GM12878 (cell line): ENCODE data around the gene SF3B2. TPM values are rescaled to one million over a fixed set of nuclear protein-coding genes. Genes with fewer than 3 reads are reported as not detected.

ENCODE experiments used
- ATAC-seq: fragments of 200-7000 bp; cut with Tn5 transposase; 3 replicates; pipeline ENCODE4 v1.9.1; 2020; ENCODE audit warnings: mild to moderate bottlenecking, moderate library complexity
- BruUV-seq: library from RNA; stranded (reverse); fragments of 400-500 nt; replicated peaks from 2 replicates; lab custom pipeline; 2021; lab: Mats Ljungman, UMichigan
- CTCF ChIA-PET: fragments of 300-600 bp; sonication (Branson Sonifier 250); formaldehyde crosslinking; extraction: SDS; loops from one replicate; lab custom pipeline; 2021; ENCODE audit warnings: inconsistent platforms; lab: Yijun Ruan, JAX
- POLR2A ChIA-PET: fragments of 350-600 bp; formaldehyde crosslinking; extraction: SDS; loops from one replicate; lab custom pipeline; 2021; ENCODE audit warnings: inconsistent platforms; lab: Charles Lee
- RAD21 ChIA-PET: fragments of 300-600 bp; sonication (Branson Sonifier 250); formaldehyde crosslinking; loops from one replicate; lab custom pipeline; 2023; ENCODE audit warnings: antibody characterized with exemption; ENCODE audit not compliant: unreplicated experiment; lab: Charles Lee
- SMC1A ChIA-PET: fragments of 300-600 bp; sonication (Branson Sonifier 250); formaldehyde crosslinking; loops from one replicate; lab custom pipeline; 2023; ENCODE audit not compliant: unreplicated experiment, uncharacterized antibody; lab: Charles Lee
- DNase-seq: peaks from one replicate; pipeline ENCODE4 v3.0.0-alpha.2; 2011; ENCODE audit warnings: low read depth, low spot score
- FAIRE-seq: peaks from 3 replicates; lab custom pipeline; 2011; peaks lifted over from hg19 to GRCh38; lab: Jason Lieb, UNC
- H2AFZ ChIP-seq: 2 replicates; pipeline ENCODE4 v1.6.0; 2011; ENCODE audit warnings: low read depth, low read length, control low read depth; ENCODE audit not compliant: control insufficient read depth
- H3K27ac ChIP-seq: 2 replicates; pipeline ENCODE4 v1.5.1; 2011; ENCODE audit warnings: control low read depth; ENCODE audit not compliant: control insufficient read depth, insufficient read depth
- H3K27me3 ChIP-seq, 2 experiments: replicated peaks in 1 of 2; 2 replicates each; pipeline versions ENCODE4 v1.6.0 to v1.6.1; 2011; ENCODE audit warnings: low read length in 1 of 2; ENCODE audit not compliant: control insufficient read depth in 2 of 2, insufficient read depth in 2 of 2
- H3K36me3 ChIP-seq, 2 experiments: 2 replicates each; pipeline ENCODE4 v1.5.1; 2011; ENCODE audit warnings: low read length in 1 of 2; ENCODE audit not compliant: control insufficient read depth in 2 of 2, insufficient read depth in 2 of 2
- H3K4me1 ChIP-seq: 2 replicates; pipeline ENCODE4 v1.6.1; 2011; ENCODE audit warnings: mild to moderate bottlenecking, low read length, moderate library complexity, mixed read lengths; ENCODE audit not compliant: control insufficient read depth, insufficient read depth
- H3K4me2 ChIP-seq: 2 replicates; pipeline ENCODE4 v1.6.0; 2011; ENCODE audit warnings: control low read depth; ENCODE audit not compliant: control insufficient read depth, insufficient read depth
- H3K4me3 ChIP-seq: fragments of 200-600 bp; sonication (generic); 2 replicates; pipeline ENCODE4 v1.5.1; 2016
- H3K79me2 ChIP-seq: 2 replicates; pipeline ENCODE4 v1.6.0; 2011; ENCODE audit warnings: low read length; ENCODE audit not compliant: control insufficient read depth, insufficient read depth
- H3K9ac ChIP-seq: 2 replicates; pipeline ENCODE4 v1.8.0; 2011; ENCODE audit warnings: low read length, control low read depth, mixed read lengths; ENCODE audit not compliant: control insufficient read depth, insufficient read depth
- H3K9me3 ChIP-seq: replicated peaks from 3 replicates; pipeline ENCODE4 v1.5.1; 2011; ENCODE audit warnings: mild to moderate bottlenecking, low read length; ENCODE audit not compliant: control insufficient read depth, insufficient read depth
- H4K20me1 ChIP-seq: 2 replicates; pipeline ENCODE4 v1.6.0; 2011; ENCODE audit not compliant: control insufficient read depth, insufficient read depth
- CREB1 ChIP-seq: IDR thresholded peaks from 2 replicates; pipeline ENCODE4 v1.6.1; 2012; ENCODE audit warnings: low read depth, mild to moderate bottlenecking, inconsistent platforms
- EGR1 ChIP-seq, 2 experiments: IDR thresholded peaks; 1 replicate in 1 of 2; 2 replicates in 1 of 2; pipeline ENCODE4 v1.6.1; 2011 to 2012; ENCODE audit warnings: low read depth in 2 of 2, low read length in 2 of 2, borderline replicate concordance in 1 of 2, mild to moderate bottlenecking in 1 of 2, moderate library complexity in 1 of 2
- EZH2 ChIP-seq: IDR thresholded peaks from 2 replicates; pipeline ENCODE4 v1.6.1; 2012; ENCODE audit warnings: low read depth, mild to moderate bottlenecking, control low read depth, inconsistent platforms, low read length, borderline replicate concordance; ENCODE audit not compliant: control insufficient read depth
- IRF5 ChIP-seq: fragments of 450-650 bp; IDR thresholded peaks from 2 replicates; pipeline ENCODE4 v1.6.1; 2017; ENCODE audit warnings: borderline replicate concordance
- KLF5 ChIP-seq: fragments of 450-650 bp; IDR thresholded peaks from 2 replicates; pipeline ENCODE4 v1.6.1; 2014; ENCODE audit warnings: mild to moderate bottlenecking; ENCODE audit not compliant: partially characterized antibody
- NBN ChIP-seq: fragments of 450-650 bp; IDR thresholded peaks from 2 replicates; pipeline ENCODE4 v1.6.1; 2016
- NR2F1 ChIP-seq: fragments of 450-650 bp; conservative IDR thresholded peaks from 2 replicates; pipeline ENCODE4 v1.6.1; 2017; ENCODE audit warnings: mild to moderate bottlenecking
- NRF1 ChIP-seq: conservative IDR thresholded peaks from 2 replicates; pipeline ENCODE4 v1.6.1; 2011; ENCODE audit warnings: mild to moderate bottlenecking, low read depth, low read length, improper control_type of control experiment
- PKNOX1 ChIP-seq: fragments of 450-650 bp; IDR thresholded peaks from 2 replicates; pipeline ENCODE4 v1.6.1; 2016; ENCODE audit warnings: mild to moderate bottlenecking
- RBBP5 ChIP-seq: fragments of 200-600 bp; sonication (generic); conservative IDR thresholded peaks from 2 replicates; pipeline ENCODE4 v1.6.1; 2016
- SMARCA5 ChIP-seq: fragments of 450-650 bp; IDR thresholded peaks from 2 replicates; pipeline ENCODE4 v1.6.1; 2017; ENCODE audit warnings: mild to moderate bottlenecking
- YY1 ChIP-seq: IDR thresholded peaks from 2 replicates; pipeline ENCODE4 v1.6.1; 2011; ENCODE audit warnings: low read depth, mild to moderate bottlenecking, low read length
- WGBS: methylation state at CpG from one replicate; pipeline ENCODE4 v1.1.6; 2016; ENCODE audit warnings: low lambda C conversion rate; ENCODE audit not compliant: insufficient replicate concordance, insufficient coverage; ENCODE audit errors: missing lambda C conversion rate; 5-methylcytosine and 5-hydroxymethylcytosine counted together
- in situ Hi-C: fragments of 300-500 bp; cut with MboI; formaldehyde crosslinking; loops from 9 replicates; pipeline ENCODE4 v1.14.3; 2018; ENCODE audit warnings: mixed read lengths
- intact Hi-C: fragments of 100-400 bp; cut with micrococcal nuclease; formaldehyde crosslinking; loops from one replicate; pipeline ENCODE4 v1.14.2; 2022; ENCODE audit not compliant: unreplicated experiment
- polyA plus RNA-seq, 11 experiments: library from polyadenylated mRNA; depleted of rRNA in 4 of 11; unstranded in 6 of 11; stranded (reverse) in 5 of 11; fragments of >200 nt; fragmentation: Nextera tagmentation in 4 of 11; fragmentation: Illumina TruSeq in 1 of 11; extraction: Ambion mirVana in 4 of 11; extraction: Trizol in 1 of 11; gene quantifications; 1 replicate in 1 of 11; 2 replicates in 10 of 11; pipeline versions ENCODE4 v1.2.1 to v1.2.3, GENCODE V29; 2011 to 2016; ENCODE audit warnings: inconsistent platforms in 2 of 11, missing spikeins in 2 of 11, low read depth in 1 of 11
- total RNA-seq, 4 experiments: library from RNA; depleted of rRNA in 3 of 4; stranded (reverse); fragments of >200 nt in 3 of 4; fragmentation: Illumina TruSeq in 1 of 4; extraction: Trizol in 1 of 4; gene quantifications; 2 replicates each; pipeline versions ENCODE4 v1.2.1 to v1.2.3, GENCODE V29; 2013 to 2021
- TF ChIP-seq, protein P1 (sequence below): fragments of 450-650 bp; IDR thresholded peaks from 2 replicates; pipeline ENCODE4 v1.6.1; 2016; ENCODE audit warnings: mild to moderate bottlenecking, moderate library complexity, borderline replicate concordance

Gene SF3B2
- total and polyA plus RNA-seq, 10 of the 15 experiments (the other 5 are each of a cell fraction or from before 2014, with no cell fraction given): 56.3 to 245 (median 144) TPM

DNA sequence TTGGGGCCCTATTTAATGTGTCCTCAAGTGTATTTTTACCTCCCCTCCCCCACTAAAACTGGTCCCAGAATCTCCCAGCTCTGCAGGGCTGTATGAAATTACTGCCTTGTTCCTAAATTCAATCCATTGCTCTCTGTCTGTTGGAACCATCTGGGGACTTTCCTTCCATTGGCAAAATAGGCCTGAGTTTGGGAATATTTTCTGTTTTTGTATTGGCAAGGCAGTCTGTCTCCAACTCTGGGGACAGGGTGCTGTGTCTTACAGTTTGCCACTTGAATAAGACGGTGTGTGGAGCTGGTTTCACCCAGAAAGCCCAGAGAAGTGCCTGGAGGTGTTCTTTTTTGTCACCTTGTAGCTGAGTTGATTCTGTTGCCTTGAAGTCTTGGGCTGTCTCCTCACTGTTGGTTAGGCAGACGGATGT lies 19.2 kb downstream of the SF3B2 start:
- ChIA-PET SMC1A (interaction anchor here (0.7 to 17.7 kb wide), 17 partner anchors 9 to 405 kb away, joined by 3 to 265 read pairs (median 4); no protein-coding TSS in a partner anchor), POLR2A (interaction anchor here (0.6 to 6.3 kb wide), 14 partner anchors 9 to 200 kb away, joined by 3 to 56 read pairs (median 6); partner anchors contain the start of genes FIBP and SF3B2), CTCF (interaction anchor here (0.9 to 20.0 kb wide), 11 partner anchors 8 to 212 kb away, joined by 3 to 195 read pairs (median 6); partner anchors contain the start of genes CCDC85B and SF3B2), RAD21 (interaction anchor here (0.6 to 7.3 kb wide), 13 partner anchors 10 to 151 kb away, joined by 3 to 81 read pairs (median 6); partner anchors contain the start of gene SF3B2)
- Histone ChIP-seq H3K36me3 (peaks cover 16 to 32% of the 10 kb centered on the region in 2 experiments), H3K9ac (peak overlapping the region; percentile 81), H3K4me2 (peak overlapping the region; percentile 97), H3K4me1 (peaks cover 26% of the 10 kb centered on the region), H3K27me3 (no peaks in the 10 kb centered on the region), H3K9me3 (no peaks in the 10 kb centered on the region), H3K27ac (peak overlapping the region; percentile 74), H4K20me1 (no peaks in the 10 kb centered on the region), H3K4me3 (peak overlapping the region; percentile 94), H2AFZ (no peak overlapping the region), H3K79me2 (peaks cover 53% of the 10 kb centered on the region)
- DNase-seq (no peak), ATAC-seq (no peak), FAIRE-seq (no peak)
- TF ChIP-seq NBN (no peak), CREB1 (no peak), NR2F1 (no peak), IRF5 (no peak), YY1 (no peak), EGR1 (IDR thresholded peaks at IDR 0.05; ENCODE audit: borderline replicate concordance in 1 of 2, low read depth in 2 of 2, low read length in 2 of 2) (no peak), NRF1 (no peak), PKNOX1 (no peak), SMARCA5 (no peak), RBBP5 (no peak), EZH2 (no peak), KLF5 (no peak)
- TF ChIP-seq, protein P1, sequence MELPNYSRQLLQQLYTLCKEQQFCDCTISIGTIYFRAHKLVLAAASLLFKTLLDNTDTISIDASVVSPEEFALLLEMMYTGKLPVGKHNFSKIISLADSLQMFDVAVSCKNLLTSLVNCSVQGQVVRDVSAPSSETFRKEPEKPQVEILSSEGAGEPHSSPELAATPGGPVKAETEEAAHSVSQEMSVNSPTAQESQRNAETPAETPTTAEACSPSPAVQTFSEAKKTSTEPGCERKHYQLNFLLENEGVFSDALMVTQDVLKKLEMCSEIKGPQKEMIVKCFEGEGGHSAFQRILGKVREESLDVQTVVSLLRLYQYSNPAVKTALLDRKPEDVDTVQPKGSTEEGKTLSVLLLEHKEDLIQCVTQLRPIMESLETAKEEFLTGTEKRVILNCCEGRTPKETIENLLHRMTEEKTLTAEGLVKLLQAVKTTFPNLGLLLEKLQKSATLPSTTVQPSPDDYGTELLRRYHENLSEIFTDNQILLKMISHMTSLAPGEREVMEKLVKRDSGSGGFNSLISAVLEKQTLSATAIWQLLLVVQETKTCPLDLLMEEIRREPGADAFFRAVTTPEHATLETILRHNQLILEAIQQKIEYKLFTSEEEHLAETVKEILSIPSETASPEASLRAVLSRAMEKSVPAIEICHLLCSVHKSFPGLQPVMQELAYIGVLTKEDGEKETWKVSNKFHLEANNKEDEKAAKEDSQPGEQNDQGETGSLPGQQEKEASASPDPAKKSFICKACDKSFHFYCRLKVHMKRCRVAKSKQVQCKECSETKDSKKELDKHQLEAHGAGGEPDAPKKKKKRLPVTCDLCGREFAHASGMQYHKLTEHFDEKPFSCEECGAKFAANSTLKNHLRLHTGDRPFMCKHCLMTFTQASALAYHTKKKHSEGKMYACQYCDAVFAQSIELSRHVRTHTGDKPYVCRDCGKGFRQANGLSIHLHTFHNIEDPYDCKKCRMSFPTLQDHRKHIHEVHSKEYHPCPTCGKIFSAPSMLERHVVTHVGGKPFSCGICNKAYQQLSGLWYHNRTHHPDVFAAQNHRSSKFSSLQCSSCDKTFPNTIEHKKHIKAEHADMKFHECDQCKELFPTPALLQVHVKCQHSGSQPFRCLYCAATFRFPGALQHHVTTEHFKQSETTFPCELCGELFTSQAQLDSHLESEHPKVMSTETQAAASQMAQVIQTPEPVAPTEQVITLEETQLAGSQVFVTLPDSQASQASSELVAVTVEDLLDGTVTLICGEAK: no peak
- BruUV-seq: no TSS peak
- in situ Hi-C loops: no loop called here
- intact Hi-C loops: loop anchor here (5.0 kb wide), 1 partner anchor 151 kb away; no protein-coding TSS in a partner anchor
- 0% methylated on average over 2 of the region's 2 CpGs for WGBS
